BE2C (cell line): ENCODE measurements around the gene EPPIN. TPM values are rescaled to one million over a fixed set of nuclear protein-coding genes. Genes with fewer than 3 reads are reported as not detected.
A peak's percentile ranks its signal among the peaks of the same experiment; 100 is the strongest.
"Not testable (repeated sequence)": the region's sequence is repeated elsewhere in the genome, so short reads cannot be mapped to it uniquely, and the experiment has no call there.

Experiments
- DNase-seq: peaks from one replicate; pipeline ENCODE4 v3.0.0-alpha.2; 2020
- H3K27me3 ChIP-seq: fragments of 250-450 bp; sonication (Bioruptor Pico); 2 replicates; pipeline ENCODE4 v1.5.1; 2020; ENCODE audit warnings: mild to moderate bottlenecking
- H3K36me3 ChIP-seq: fragments of 250-450 bp; sonication (Bioruptor Pico); 2 replicates; pipeline ENCODE4 v1.5.1; 2020; ENCODE audit warnings: mild to moderate bottlenecking
- H3K4me1 ChIP-seq: fragments of 250-450 bp; sonication (Bioruptor Pico); 2 replicates; pipeline ENCODE4 v1.5.1; 2020
- H3K4me3 ChIP-seq: 2 replicates; pipeline ENCODE4 v1.5.1; 2011; ENCODE audit warnings: low read depth, low read length
- H3K9me3 ChIP-seq: fragments of 250-450 bp; sonication (Bioruptor Pico); 2 replicates; pipeline ENCODE4 v1.5.1; 2020
- polyA plus RNA-seq: library from polyadenylated mRNA; unstranded; fragments of >200 nt; gene quantifications from one replicate; pipeline ENCODE4 v1.2.1, GENCODE V29; 2012; ENCODE audit warnings: low read depth, missing spikeins; ENCODE audit not compliant: insufficient read length, insufficient read depth
- TF ChIP-seq, protein P1 (sequence below): IDR thresholded peaks from 2 replicates; pipeline ENCODE4 v1.5.1; 2012; ENCODE audit warnings: mild to moderate bottlenecking, low read depth, low read length

The EPPIN gene
- polyA plus RNA-seq, result not detected

GRCh38 chr20:45547206-45547770 lies at the start of gene EPPIN:
TSS of gene EPPIN (minus strand) at chr20:45547401. CDS start at chr20:45547357, 44 bp downstream.
- no peaks in the 10 kb centered on the region for H3K9me3 ChIP-seq
- H3K36me3 ChIP-seq, result no peaks in the 10 kb centered on the region
- no peak within 1 kb of the TSS for H3K4me3 ChIP-seq
- no peak for DNase-seq
- TF ChIP-seq, protein P1, sequence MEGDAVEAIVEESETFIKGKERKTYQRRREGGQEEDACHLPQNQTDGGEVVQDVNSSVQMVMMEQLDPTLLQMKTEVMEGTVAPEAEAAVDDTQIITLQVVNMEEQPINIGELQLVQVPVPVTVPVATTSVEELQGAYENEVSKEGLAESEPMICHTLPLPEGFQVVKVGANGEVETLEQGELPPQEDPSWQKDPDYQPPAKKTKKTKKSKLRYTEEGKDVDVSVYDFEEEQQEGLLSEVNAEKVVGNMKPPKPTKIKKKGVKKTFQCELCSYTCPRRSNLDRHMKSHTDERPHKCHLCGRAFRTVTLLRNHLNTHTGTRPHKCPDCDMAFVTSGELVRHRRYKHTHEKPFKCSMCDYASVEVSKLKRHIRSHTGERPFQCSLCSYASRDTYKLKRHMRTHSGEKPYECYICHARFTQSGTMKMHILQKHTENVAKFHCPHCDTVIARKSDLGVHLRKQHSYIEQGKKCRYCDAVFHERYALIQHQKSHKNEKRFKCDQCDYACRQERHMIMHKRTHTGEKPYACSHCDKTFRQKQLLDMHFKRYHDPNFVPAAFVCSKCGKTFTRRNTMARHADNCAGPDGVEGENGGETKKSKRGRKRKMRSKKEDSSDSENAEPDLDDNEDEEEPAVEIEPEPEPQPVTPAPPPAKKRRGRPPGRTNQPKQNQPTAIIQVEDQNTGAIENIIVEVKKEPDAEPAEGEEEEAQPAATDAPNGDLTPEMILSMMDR, result no peak
- H3K4me1 ChIP-seq, result no peaks in the 10 kb centered on the region
- no peaks in the 10 kb centered on the region for H3K27me3 ChIP-seq

GRCh38 chr20:45595235-45595634 lies 48.0 kb upstream of the EPPIN start:
- Histone ChIP-seq H3K27me3 (no peaks in the 10 kb centered on the region), H3K4me1 (no peaks in the 10 kb centered on the region), H3K9me3 (no peaks in the 10 kb centered on the region), H3K4me3 (no peak overlapping the region), H3K36me3 (no peaks in the 10 kb centered on the region)
- no peak for DNase-seq
- TF ChIP-seq, protein P1, result no peak

GRCh38 chr20:45593498-45593897 lies 46.3 kb upstream of the EPPIN start:
- TF ChIP-seq, protein P1, result no peak
- Histone ChIP-seq H3K36me3 (no peaks in the 10 kb centered on the region), H3K9me3 (no peaks in the 10 kb centered on the region), H3K4me3 (no peak overlapping the region), H3K4me1 (no peaks in the 10 kb centered on the region), H3K27me3 (no peaks in the 10 kb centered on the region)
- DNase-seq, result no peak

DNA sequence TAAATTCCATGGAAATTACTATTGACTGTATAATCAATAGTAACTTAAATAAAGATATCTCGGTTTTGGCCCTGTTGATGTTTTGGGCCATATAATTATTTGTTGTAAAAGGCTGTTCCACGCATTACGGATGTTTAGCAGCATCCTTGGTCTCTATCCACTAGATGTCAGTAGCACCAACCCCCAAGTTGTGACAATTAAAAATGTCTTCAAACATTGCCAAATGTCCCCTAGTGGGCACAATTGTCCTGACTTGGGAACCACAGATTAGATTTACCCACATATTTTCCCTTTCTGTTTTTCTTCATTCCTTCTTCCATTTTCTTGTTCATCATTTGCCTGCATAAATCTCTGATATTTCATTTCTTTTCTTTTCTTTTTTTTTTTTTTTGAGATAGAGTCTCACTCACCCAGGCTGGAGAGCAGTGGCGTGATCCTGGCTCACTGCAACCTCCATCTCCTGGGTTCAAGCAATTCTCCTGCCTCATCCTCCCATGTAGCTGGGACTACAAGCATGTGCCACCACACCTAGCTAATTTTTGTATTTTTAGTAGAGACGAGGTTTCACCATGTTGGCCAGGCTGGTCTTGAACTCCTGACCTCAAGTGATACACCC lies 45.5 kb upstream of the EPPIN start:
- no peaks in the 10 kb centered on the region for H3K36me3 ChIP-seq
- peak; percentile 42 for DNase-seq
- no peaks in the 10 kb centered on the region for H3K9me3 ChIP-seq
- no peaks in the 10 kb centered on the region for H3K27me3 ChIP-seq
- no peak overlapping the region for H3K4me3 ChIP-seq
- TF ChIP-seq, protein P1, result peak; percentile 93
- H3K4me1 ChIP-seq, result no peaks in the 10 kb centered on the region

DNA sequence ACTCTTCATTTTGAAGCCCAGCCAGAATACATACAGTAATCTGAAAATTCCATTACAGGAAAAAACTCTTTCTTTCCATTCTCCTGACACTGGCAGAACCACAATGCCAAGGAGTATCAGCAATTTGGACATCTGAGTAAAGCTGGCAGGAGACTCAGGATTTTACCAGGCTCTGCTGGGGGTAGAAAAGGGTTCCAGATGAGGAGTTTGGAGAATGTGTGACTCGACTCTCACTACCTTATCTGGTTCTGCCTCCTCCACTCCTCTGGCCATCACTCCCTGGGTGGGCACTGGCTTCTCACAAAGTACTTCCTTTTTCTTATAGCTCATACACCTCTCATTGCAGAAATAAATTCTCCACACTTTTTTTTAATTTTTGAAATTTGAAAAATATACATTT lies 42.5 kb upstream of the EPPIN start:
- Histone ChIP-seq H3K27me3 (no peaks in the 10 kb centered on the region), H3K4me3 (no peak overlapping the region), H3K9me3 (no peaks in the 10 kb centered on the region), H3K36me3 (no peaks in the 10 kb centered on the region), H3K4me1 (no peaks in the 10 kb centered on the region)
- TF ChIP-seq, protein P1, result no peak
- no peak for DNase-seq

GRCh38 chr20:45588800-45589199 lies 41.6 kb upstream of the EPPIN start:
- no peak overlapping the region for H3K4me3 ChIP-seq
- no peaks in the 10 kb centered on the region for H3K9me3 ChIP-seq
- H3K4me1 ChIP-seq, result no peaks in the 10 kb centered on the region
- H3K36me3 ChIP-seq, result no peaks in the 10 kb centered on the region
- H3K27me3 ChIP-seq, result peaks cover 4% of the 10 kb centered on the region
- DNase-seq, result no peak
- TF ChIP-seq, protein P1, result no peak

GRCh38 chr20:45585986-45586385 lies 38.8 kb upstream of the EPPIN start:
- H3K4me3 ChIP-seq, DNase-seq, H3K9me3 ChIP-seq, H3K4me1 ChIP-seq, H3K36me3 ChIP-seq: not testable (repeated sequence)
- peaks cover 18% of the 10 kb centered on the region for H3K27me3 ChIP-seq

GRCh38 chr20:45584294-45584693 lies 37.1 kb upstream of the EPPIN start:
- not testable (repeated sequence) for H3K4me3 ChIP-seq, H3K36me3 ChIP-seq, H3K4me1 ChIP-seq, DNase-seq, H3K9me3 ChIP-seq
- peaks cover 22% of the 10 kb centered on the region for H3K27me3 ChIP-seq
